Measurements from ENCODE around the gene FOXP2. TPM values are rescaled to one million over a fixed set of nuclear protein-coding genes. Genes with fewer than 3 reads are reported as not detected.
"Not testable (repeated sequence)": the region's sequence is repeated elsewhere in the genome, so short reads cannot be mapped to it uniquely, and the experiment has no call there.

Gene FOXP2
- total RNA-seq, 1 donor from 2014 or later: 7.6 TPM

DNA sequence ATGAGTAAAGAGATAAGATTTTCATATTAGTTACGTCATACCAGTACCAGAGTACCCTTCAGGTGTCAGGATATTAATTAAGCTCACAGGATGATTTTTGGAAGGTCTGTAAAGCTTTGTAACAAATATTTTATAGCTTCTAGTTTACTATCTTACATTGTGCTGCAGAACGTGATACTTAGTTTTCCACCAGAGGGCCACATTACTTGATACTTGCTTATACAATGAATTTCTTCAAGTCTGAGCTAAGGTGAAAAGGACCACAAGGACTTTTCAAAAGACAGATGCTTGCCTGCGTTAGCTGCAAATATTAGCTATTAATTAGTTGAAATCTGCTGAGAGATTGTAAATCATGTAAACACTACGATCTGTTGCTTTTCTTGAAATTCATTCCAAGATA is 12.2 kb downstream of the FOXP2 start:
- TF ChIP-seq, protein P1, sequence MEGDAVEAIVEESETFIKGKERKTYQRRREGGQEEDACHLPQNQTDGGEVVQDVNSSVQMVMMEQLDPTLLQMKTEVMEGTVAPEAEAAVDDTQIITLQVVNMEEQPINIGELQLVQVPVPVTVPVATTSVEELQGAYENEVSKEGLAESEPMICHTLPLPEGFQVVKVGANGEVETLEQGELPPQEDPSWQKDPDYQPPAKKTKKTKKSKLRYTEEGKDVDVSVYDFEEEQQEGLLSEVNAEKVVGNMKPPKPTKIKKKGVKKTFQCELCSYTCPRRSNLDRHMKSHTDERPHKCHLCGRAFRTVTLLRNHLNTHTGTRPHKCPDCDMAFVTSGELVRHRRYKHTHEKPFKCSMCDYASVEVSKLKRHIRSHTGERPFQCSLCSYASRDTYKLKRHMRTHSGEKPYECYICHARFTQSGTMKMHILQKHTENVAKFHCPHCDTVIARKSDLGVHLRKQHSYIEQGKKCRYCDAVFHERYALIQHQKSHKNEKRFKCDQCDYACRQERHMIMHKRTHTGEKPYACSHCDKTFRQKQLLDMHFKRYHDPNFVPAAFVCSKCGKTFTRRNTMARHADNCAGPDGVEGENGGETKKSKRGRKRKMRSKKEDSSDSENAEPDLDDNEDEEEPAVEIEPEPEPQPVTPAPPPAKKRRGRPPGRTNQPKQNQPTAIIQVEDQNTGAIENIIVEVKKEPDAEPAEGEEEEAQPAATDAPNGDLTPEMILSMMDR (IDR thresholded peaks at IDR 0.05): peak; percentile 14
- ATAC-seq (no peak), DNase-seq (no peak)
- H3K27ac ChIP-seq: no peak overlapping the region
- H3K27me3 ChIP-seq: no peaks in the 10 kb centered on the region
- H3K36me3 ChIP-seq: no peaks in the 10 kb centered on the region
- no peak overlapping the region for H3K4me3 ChIP-seq
- no peaks in the 10 kb centered on the region for H3K4me1 ChIP-seq
- H3K9me3 ChIP-seq: no peaks in the 10 kb centered on the region
- intact Hi-C loops (cut with DNase I): no loop called here

DNA sequence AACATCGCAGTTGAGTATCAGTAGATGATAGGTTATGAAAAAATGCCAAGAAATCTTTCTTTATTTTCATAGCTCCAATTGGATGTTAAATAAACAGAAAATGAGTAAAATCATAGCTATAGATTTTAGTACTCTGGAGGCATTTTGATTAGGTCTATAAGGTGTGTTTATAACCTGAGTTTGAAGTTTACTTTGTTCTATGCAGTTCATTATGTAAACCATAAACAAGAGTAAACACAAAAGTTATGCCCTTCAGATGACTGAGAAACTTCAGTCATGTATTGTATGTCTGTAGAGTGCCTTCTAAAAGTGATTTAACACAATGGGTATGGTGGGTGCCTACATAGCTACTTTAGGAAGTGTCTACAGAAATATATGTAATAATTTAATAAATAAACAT is 13.6 kb downstream of the FOXP2 start:
- H3K4me3 ChIP-seq: no peak overlapping the region
- H3K27ac ChIP-seq: no peak overlapping the region
- ATAC-seq (no peak), DNase-seq (no peak)
- H3K4me1 ChIP-seq: no peaks in the 10 kb centered on the region
- intact Hi-C loops (cut with DNase I): no loop called here
- H3K9me3 ChIP-seq: no peaks in the 10 kb centered on the region
- H3K36me3 ChIP-seq: no peaks in the 10 kb centered on the region
- H3K27me3 ChIP-seq: no peaks in the 10 kb centered on the region
- TF ChIP-seq, protein P1 (IDR thresholded peaks at IDR 0.05): no peak

DNA sequence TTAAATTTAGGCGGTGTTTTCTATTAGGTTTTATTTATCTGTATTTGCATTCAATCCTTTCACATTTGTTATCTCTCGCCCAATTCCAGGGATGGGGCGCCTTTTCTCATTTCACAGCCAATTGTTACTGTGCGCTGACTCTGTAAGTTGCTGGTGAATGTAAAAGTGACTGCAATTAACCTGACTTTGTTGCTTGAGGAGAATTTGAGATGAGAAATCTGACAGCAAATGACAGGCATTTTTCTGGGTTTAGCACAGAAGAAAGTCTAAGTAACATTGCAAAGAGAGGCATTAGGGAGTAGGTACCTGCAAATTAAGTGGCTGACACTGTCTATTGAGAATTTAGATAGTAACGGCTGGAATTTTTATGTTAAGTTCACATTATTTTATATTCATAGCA is 16.6 kb downstream of the FOXP2 start:
- intact Hi-C loops (cut with DNase I): no loop called here
- H3K27ac ChIP-seq: no peak overlapping the region
- H3K9me3 ChIP-seq: no peaks in the 10 kb centered on the region
- no peaks in the 10 kb centered on the region for H3K27me3 ChIP-seq
- ATAC-seq (no peak), DNase-seq (no peak)
- H3K4me3 ChIP-seq: no peak overlapping the region
- TF ChIP-seq, protein P1 (IDR thresholded peaks at IDR 0.05): no peak
- no peaks in the 10 kb centered on the region for H3K36me3 ChIP-seq
- H3K4me1 ChIP-seq: no peaks in the 10 kb centered on the region

GRCh38 chr7:114432061-114432460 is 17.4 kb downstream of the FOXP2 start:
- ATAC-seq: no peak

DNA sequence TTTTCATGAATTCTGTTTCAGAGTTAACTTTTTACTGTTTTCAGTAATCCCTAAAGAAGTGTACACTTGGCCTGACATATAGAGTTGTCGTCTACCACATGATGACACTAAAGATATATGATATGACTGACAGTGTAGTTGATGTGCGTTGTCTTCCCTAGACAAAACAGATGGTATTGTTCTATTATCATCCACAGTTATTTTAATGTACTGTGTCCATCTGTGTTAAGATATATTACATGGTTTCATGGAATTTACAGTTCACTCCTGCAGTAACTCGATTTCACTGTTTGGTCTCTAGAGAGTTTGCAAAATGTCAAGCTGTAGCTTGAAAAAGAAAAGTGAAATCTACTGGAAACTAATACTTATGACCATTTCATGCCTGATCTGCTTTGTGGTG is 18.1 kb downstream of the FOXP2 start:
- no peaks in the 10 kb centered on the region for H3K27me3 ChIP-seq
- no peak overlapping the region for H3K27ac ChIP-seq
- ATAC-seq: no peak
- TF ChIP-seq, protein P1 (IDR thresholded peaks at IDR 0.05): no peak
- H3K9me3 ChIP-seq: no peaks in the 10 kb centered on the region
- intact Hi-C loops (cut with DNase I): no loop called here
- DNase-seq: no peak
- H3K4me3 ChIP-seq: no peak overlapping the region
- no peaks in the 10 kb centered on the region for H3K36me3 ChIP-seq
- H3K4me1 ChIP-seq: no peaks in the 10 kb centered on the region

More at GRCh38 chr7:114432061-114432460, 17.4 kb downstream of the FOXP2 start:
- Histone ChIP-seq H3K9me3 (no peaks in the 10 kb centered on the region), H3K4me1 (no peaks in the 10 kb centered on the region), H3K27me3 (no peaks in the 10 kb centered on the region), H3K4me3 (no peak overlapping the region), H3K36me3 (no peaks in the 10 kb centered on the region), H3K27ac (no peak overlapping the region)
- intact Hi-C loops (cut with DNase I): no loop called here
- DNase-seq: no peak
- TF ChIP-seq, protein P1 (IDR thresholded peaks at IDR 0.05): no peak

DNA sequence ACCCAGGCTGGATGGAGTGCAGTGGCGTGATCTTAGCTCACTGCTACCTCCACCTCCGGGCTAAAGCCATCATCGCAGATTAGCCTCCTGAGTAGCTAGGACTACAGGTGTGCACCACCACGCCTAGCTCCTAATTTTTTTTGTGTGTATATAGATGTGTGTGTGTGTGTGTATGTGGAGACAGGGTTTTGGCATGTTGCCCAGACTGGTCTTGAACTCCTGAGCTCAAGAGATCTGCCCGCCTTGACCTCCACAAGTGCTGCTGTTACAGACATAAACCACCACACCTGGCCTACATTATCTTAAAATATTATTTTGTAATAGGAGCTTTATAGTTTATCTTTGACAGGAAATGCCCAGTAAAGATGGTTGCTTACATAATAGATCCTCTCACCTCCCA is 25.0 kb downstream of the FOXP2 start:
- Histone ChIP-seq H3K27me3 (no peaks in the 10 kb centered on the region), H3K9me3 (no peaks in the 10 kb centered on the region), H3K4me3 (no peak overlapping the region), H3K27ac (no peak overlapping the region), H3K4me1 (no peaks in the 10 kb centered on the region), H3K36me3 (no peaks in the 10 kb centered on the region)
- ATAC-seq: no peak
- intact Hi-C loops (cut with DNase I): no loop called here
- TF ChIP-seq, protein P1 (IDR thresholded peaks at IDR 0.05): no peak
- no peak for DNase-seq

DNA sequence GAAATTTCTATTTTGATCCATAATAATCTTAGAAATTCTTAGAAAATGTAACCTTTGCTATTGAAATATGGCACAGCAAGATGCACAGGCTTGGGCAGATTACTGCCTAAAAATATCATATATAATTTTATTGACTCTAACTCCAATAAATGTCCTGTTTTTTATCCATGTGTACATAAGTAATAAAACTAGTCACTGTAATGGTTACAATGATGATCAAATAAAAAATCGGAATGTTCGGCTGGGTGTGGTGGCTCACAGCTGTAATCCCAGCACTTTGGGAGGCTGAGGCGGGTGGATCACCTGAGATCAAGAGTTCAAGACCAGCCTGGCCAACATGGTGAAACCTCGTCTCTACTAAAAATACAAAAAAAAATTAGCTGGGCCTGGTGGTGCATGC is 26.3 kb downstream of the FOXP2 start:
- H3K4me1 ChIP-seq; H3K27me3 ChIP-seq; intact Hi-C loops (cut with DNase I): not testable (repeated sequence)

More for the DNA sequence above, 26.3 kb downstream of the FOXP2 start:
- H3K9me3 ChIP-seq, H3K27ac ChIP-seq, H3K4me3 ChIP-seq, ATAC-seq, H3K36me3 ChIP-seq, DNase-seq: not testable (repeated sequence)
